ENCODE measurements around the gene PRRT1.
"Not testable (repeated sequence)": the region's sequence is repeated elsewhere in the genome, so short reads cannot be mapped to it uniquely, and the experiment has no call there.

The PRRT1 gene
- 0 to 0.13 (median 0) reads per million in 18 experiments for total RNA-seq

DNA sequence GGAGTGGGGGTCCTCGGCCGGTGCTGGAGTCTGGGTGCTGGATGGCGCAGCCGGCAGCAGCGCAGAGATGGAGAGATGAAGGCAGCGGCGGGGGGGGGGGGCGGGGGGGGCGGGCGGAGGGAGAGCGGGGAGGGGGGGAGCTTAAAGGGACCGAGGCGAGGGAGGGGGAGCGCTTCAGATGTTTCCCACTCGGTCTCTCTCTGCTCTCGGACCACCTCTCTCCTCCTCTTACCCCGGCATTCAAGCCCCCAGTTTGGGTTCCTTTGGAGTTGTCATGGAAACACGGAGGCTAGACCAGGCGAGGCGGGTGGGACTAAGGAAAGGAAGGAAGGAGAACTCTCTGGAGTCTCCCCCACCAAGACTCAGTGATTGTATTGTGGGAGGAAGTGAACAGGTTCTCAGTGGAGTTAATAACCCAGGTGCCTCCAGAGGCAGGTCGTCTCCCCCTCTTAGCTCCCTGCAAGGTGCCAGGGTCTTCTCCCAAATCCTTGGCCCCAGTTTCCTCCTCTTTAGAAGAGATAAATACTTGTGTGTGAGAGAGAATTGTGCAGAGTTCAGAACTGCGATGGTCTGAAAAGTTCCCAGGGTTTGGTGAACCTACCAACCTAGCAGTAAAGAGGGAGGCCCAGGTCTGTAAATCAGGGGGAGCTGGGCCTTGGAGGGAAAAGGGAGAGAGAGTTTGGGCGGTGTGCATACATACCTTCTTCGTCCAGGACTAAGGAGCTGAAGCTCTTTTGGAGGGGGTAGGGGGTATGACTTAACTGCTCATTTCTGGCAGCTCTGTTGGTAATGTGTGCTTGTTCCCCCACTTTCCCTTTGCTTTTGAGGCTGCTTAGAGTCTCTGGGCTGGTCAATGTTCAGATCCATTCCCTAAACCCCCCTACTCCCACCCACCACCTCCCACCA, at the start of gene PRRT1:
PRRT1 (minus strand) TSS at position 77 of the 906 bp plus-strand sequence. CDS start 112 bp downstream, outside the sequence.
- DNase-seq, result no peak

DNA sequence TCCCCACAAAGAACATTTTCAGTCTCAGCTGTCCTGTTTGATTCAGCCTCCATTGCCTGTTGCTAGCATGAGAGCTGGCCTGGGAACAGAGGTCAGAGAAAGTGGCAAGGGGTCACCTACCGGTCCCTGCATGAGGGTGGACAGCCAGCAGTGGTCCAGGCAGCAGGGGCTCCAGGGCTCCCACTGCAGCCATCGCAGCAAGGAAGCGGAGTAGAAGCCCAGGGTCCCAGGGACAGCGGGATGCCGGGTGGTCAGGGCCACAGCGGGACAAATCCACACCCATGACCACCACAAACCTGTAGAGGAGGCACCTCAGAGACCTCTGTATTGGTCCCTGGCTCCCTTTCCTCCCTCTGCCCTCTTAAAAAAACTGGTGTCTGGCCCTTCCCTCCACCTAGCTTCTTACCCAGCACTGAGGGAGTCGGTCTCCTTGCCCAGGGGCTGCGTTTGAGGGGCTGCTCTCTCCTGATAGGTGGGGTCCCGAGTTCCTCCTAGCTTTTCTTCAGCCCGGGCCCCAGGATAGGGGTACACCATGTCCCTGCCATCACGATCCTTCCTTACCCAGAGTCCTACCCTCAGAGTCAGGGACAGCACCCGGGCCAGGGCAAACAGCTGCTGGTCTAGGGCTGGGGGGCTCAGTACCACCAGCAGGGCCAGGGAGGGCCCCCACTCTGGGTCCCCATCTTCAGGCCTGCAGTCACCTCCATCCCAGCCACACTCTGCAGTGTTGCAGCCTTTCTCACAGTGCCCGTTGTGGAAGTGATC, 49.2 kb upstream of the PRRT1 start:
- no peak for DNase-seq

DNA sequence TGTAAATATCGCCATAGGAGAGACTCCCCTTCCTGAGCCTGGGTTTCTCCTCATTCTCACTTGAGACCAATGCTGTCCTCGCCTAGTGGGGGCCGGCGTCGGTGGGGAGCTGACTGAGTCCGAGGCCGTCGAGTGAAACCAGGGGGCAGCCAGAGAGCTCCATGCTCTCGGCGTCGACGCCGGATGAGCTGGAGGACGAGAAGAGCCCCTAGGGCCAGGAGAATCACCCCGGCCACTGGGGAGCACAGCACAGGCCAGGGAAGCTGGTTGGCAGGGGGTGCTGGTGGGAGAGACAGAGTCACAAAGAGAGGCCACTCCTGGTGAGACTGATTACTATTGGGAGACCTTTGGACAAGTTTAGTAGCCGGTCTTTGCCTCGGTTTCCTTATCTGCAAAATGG, 47.1 kb upstream of the PRRT1 start:
- no peak for DNase-seq

DNA sequence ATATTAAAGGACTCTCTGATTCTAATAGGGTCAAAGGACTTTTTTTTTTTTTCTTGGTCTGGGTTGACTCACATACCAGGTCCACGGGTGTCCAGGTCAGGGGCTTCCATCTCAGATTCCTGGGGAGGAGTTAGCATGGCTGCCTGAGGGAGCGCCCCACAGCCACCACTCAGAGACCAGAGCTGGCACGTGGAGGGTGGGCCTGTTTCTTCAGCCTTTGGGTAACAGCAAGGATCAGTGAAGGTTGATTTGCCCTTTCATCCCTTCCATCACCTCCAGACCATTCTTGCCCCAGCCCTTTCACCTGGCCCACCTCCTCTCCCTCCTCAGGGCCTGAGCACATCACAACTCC, 46.6 kb upstream of the PRRT1 start:
- DNase-seq, result no peak

DNA sequence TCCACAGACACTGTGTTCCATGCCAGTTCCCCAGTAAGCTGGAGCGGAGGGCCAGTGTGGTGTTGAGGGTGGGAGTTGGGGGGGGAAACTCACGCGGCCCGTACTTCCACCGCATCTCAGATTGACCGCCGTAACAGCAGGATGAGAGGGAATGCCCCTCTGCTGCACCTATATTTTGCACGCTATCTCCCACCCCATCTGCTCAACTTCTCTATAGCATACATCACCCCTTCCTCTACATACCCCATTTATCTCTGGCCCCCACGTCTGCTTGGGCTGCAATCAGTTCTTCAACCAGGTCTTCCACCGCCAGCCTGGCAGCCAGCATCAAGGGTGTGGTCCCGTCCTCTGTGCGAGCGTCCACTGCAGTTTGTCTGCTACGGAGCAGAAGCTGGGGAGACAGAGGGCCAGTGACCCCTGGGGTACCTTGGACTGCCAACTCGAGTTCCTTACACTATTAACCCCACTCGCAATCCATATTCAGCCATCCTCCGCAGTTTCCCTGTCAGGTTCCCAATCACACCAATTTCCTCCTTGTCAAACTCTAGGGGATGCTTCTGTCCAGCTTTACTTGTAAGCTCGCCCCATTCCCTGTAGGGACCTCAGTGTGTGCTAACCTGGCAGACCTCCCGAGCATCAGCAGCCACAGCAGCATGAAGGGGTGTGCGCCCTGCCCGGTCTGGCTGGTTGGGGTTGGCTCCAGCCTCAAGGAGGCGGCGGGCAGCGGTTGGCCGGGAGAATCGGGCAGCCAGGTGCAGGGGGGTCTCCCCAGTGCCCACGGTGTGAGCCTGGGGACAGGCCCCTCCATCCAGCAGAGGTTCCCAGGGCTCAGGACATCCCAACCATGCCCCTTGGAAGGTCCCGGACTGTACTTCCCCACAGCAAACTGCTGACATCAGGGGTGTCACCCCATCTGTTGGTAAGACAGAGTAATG, 45.2 kb upstream of the PRRT1 start:
- peak; percentile 64 to 66 for DNase-seq

DNA sequence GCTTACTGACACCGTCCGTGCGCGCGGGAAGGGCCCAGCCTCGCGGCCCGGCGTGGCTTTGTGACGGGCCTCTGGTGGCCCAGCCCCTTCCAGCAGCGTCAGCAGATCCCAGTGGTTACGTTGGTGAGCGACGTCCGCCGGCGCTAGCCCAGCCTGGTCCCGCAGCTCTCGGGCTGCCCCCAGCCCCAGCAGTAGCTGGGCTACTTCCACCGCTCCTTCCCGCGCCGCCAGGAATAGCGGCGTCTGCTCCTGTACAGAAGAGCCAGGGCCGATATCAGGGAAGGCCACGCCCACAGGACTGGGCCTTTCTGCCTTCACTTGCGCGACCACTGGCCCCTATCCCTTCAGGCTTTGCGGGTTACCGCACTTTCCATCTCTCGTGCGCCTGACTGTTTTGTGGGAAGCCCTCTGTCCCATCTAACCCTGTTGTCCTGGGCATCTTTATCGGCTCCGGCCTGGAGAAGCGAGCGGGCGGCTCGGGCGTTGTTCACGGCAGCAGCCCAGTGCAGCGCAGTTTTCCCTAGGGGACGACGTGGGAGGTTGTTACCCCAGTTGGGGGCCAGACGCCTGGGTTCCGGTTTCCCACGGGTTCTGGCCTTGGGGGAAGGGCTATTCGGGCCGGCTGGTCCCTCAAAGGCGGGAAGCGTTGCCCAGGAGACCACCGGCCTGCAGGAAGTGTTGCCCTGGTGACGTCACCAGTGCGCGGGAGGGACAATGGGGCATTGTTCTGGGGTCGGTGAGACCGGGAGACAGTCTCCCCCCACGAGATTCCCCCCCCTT, 44.4 kb upstream of the PRRT1 start:
- peak; percentile 48 to 60 for DNase-seq

DNA sequence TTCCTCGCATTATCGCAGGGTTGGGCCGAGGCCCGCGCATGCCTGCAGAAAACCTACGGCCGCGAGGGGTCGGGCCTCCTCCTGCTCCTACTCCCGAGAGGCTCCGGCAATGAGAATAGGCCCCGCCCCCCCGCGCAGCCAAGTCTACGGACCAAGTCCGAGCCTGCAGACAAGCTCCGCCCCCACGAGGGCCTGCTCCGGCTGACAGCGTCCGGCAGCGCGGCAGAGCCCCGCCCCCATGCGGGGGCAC, 43.8 kb upstream of the PRRT1 start:
- peak; percentile 100 for DNase-seq

DNA sequence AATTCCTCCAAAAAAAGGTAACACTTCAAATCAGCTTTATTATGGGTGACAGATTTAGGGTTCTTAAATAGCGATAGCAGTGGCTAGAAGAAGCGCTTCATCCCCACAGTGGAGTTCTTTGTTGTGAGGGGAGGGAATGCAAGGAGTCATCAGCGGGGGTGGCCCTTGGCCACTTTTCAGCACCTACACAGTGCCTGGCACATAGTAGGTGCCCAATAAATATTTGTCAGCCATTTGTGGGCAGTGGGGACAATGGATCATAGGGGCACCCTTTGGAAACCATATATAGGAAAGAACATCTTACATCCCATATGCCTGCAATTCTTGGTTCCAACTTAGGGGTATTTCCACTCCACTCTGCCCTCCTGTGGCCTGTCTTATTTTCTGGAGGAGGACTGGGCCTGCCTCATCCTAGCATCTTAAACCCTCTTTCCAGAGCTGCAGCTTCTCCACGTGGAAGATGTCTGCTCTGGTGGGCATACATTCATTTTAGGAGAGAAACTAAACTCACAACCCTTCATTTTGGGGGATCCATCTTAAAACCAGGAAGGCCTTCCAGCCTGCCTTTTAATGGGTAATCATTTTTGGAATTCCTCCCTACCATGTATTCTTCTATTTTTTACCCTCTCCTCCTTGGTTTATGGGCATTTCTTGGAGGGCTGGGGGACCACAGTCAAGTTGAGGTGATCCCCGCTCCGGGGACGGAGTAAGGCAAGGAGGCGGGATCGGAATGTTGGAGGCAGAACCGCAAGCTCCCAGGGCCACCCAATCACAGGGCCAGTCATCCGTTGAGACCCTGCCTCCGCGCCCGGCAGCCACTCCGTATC, 43.3 kb upstream of the PRRT1 start:
- peak; percentile 69 to 71 for DNase-seq

DNA sequence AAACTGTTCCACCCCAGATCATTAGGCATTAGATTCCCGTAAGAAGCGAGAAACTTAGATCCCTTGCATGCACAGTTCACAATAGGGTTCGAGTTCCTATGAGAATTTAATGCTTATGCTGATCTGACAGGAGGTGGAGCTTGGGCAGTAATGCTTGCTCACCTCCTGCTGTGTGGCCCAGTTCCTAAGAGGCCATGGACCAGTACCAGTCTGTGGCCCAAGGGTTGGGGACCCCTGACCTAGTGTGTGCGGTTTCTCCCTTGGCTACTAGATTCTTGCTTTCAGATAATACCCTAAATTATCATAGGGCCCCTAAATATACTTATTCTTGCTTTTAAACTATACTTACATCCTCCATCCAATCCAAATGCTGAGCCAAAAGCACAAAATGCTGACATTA, 42.6 kb upstream of the PRRT1 start:
- no peak for DNase-seq

DNA sequence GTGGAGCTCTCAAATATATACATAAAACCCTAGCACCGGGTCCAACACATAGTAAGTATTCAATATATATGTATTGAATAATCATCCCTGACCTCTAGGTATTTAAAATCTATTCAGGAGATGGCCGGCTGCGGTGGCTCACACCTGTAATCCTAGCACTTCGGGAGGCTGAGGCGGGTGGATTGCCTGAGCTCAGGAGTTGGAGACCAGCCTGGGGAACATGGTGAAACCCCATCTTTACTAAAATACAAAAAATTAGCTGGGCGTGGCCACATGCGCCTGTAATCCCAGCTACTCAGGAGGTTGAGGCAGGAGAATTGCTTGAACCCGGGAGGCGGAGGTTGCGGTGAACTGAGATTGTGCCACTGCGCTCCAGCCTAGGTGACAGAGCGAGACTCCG, 41.4 kb upstream of the PRRT1 start:
- not testable (repeated sequence) for DNase-seq

DNA sequence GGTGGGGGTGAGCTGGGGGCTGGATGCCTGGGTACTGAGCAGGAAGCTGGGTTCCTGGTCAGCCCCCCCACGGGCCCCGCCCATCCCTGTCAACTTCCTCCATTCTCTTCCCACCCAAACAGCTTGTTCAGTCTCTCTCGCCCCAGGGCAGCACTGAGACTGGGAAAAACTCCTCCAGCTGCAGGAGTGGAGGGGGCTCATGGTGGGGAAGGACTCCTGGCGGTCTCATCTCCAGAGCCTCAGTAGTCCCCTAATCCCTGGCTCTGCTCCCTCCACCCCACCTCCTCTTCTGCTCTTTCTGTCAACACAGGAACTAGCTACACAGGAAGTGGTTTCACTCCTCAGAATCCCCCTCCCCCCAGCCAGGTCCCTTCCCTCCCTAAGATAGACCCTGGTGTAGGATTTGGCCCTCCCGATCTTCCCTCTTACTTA, 40.9 kb upstream of the PRRT1 start, which contains the start of gene GPSM3:
GPSM3 (minus strand) TSS at position 36 of the 432 bp plus-strand sequence. CDS start 130 bp downstream, outside the sequence.
- DNase-seq, result peak; percentile 61 to 71

DNA sequence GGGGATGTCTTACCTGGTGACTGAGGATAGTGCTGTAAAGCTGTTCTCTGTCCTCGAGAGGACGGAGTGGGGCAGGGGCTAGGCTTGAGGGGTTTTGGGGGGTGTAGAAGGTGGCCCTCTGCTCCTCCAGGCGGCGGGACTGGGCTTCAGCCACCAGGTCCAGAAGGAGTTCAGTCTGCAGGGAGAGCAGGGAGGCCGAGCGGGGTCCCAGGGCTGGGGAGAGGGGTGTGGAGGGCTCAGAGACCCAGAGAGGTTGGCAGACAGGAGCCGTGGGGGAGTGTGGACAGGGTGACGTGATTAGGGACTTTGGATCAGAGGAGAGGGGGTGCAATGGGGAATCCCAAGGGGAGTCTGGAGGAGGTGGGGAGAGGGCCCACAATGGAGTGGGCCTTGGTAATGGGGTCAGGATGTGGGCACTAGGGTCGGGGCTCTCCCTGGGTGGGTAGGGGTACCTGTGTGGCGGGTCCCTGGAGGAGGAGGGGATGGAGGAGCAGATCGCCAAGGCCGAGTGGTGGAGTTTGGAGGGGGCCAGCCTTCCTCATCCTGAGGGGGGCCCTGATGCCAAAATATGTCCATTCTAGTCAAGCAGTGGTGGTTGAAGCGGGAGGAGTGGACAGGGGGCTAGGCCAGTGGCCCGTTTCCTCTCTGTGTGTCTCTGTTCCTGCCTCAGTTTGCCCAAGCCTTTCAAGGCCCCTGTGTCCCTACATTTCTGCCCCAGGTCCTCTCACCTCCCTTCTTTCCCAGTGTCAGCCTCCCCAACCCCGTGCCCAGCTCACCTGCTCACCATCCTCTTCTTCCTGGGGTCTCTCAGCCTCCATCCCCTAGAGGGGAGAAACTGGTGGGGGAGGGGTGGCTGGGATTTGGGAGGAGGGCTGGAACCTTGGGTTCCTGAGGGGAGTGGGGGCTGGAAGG, 40.2 kb upstream of the PRRT1 start:
- DNase-seq, result no peak

DNA sequence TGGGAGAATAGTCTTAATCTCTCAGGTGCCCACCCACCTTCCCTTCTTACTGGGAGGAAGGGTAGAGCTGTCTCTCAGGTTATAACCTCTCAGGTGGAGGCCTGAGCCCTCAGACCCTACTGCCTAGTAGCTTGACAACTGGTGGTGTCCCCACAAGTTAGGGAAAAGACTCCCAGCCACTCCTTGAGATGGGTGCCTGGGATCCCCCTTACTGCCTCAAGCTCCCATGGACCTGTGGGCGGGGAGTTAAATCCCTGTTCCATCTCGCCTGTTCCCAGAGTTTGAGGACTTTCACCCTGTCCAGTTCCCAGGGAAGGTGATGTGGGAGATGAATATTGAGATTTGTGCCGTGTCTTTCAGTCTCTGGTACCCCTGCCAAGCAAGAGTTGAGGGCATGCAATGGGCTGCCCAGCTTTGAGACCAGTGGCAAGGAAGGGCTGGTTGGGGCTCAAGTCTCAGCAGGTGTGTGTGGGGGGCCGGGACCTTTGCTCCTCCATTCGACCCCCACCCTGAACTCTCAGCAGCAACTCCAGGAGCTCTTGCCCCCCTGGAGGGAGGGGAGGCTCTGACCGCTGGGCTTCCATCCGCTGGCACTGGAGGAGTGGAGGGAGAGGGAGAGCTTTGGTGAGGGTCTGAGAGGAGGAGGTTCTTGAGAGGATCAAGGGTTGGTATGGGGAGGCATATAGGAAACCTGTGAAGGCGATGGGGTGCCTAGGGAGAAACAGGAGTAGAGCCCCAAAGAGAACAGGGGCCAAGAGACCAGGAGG, 39.4 kb upstream of the PRRT1 start:
- DNase-seq, result no peak

DNA sequence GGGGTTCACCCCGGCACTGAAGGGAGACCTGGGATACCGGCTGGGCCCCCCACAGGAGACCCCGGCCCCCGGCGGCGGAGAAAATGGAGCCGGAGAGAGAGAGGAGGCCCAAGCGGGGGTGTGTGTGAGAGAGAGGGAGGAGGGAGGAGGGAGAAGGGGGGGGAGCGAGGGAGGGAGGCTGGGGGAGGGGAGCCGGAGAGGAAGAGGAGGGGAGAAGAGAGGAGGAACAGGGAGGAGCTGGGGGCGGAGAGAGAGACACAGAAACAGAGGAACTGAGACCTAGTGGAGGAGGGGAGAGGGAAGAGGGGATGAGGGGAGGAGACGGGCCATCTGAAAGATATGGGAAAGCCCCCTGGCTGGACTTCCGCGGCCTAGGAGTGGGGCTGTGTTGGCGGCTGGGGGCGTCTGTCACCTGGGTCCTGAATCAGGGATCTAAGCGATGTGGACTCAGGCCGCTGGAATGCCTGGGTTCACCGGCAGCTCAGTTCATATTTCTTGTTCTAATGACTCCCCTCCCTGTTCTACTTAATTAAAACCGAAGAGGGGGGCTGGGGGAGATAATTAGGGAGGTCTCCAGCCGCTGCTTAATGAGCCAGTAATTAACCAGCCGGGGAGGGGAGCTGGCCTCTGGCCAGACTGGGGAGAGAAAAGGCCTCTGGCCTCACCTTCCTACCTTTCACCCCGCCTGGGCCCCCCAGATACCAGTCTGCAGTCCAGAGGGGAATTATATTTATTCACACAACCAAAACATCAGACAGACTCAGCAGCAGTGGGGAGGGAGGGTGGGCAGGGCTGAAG, 38.5 kb upstream of the PRRT1 start, which contains the start of gene PBX2:
PBX2 (minus strand) TSS at position 149 of the 798 bp plus-strand sequence. CDS start 287 bp downstream, outside the sequence.
- DNase-seq, result peak; percentile 77 to 85

DNA sequence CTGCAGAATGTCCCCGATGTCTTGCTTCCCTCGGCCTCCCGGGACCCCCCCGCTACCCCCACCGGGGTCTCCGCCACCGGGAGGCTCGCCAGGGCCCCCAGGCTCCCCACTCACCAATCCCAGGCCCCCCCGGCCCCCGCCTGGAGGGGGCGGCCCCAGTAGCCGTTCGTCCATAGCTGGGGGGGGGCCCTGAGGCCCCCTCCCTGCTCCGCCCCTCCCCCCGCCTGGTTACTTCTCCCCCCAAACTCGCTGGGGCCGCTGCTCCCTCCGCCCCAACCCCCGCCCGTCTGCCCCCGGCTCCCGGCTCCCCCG, 38.0 kb upstream of the PRRT1 start:
- DNase-seq, result no peak

DNA sequence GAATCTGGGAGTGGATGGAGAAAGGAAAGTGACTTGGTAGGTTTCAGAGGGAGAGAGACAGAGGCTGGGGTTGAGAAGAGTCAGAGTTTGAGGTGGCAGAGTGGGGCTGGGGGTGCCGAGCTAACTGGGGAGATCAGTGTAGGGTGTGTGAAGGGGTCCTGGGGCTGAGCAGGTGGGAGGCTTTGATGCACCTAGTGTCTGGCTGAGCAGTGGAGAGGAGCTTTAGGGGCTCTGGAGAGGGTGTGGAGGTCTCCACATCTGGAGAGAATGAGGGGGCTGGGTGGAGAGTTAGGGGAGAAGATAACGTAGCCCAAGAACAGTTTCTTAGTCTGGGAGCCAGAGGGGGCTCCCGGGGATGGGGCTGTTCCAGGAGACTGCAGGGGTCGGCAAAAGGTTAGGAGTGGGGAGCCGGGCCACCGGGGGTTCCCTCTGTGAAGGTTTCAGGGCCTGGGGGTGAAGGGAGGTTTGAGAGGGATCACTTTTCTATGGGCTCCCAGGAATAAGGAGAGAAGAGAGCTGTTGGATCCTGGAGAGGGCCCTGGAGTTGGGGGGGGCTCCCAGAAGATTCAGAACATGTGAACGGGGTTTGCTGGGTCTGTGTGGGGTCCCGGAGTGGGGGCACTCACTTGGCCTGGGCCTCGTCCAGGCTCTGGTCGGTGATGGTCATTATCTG, 37.5 kb upstream of the PRRT1 start:
- no peak for DNase-seq

DNA sequence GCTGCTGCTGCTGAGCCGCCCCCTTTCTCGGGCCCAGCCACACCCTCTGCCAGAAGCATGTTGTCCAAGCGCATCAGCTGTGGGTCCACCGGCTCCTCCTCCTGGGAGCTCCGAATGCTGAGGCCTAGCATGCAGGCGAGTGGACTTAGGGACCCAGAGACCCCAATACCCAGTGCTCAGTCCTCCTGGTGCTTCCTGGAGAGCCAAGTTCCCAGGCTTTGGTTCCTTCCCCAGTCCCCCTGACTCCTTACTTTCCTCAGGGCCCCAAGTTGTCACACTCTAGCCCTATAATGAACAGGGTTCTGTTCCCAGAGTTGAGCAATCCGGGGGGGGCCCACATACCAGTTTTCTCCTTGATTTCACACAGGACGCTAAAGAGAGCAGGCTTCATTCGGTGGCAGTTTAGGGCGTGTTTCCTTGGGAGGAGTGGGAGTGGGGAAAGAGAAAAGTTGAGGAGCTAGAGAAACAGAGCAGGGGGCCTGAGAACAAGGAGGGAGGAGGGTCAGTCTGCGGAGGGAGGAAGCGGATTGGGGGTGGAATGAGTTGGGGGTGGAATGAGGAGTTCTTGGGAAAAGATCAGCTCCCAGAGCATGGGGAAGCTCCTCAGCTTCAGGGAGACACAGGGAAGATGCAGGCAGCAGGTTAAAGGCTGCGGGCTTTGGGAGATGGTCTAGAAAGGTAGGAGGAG, 36.8 kb upstream of the PRRT1 start:
- DNase-seq, result no peak

All from inflammatory macrophage (primary cell).